Lower leg skin (tissue), 4 donors: Measurements from ENCODE around the gene IZUMO1. TPM values are rescaled to one million over a fixed set of nuclear protein-coding genes. Genes with fewer than 3 reads are reported as not detected.

ENCODE experiments used
- DNase-seq, 2 donors: peaks; one replicate each; pipeline ENCODE4 v3.0.0-alpha.2; 2019; ENCODE audit warnings: low spot score in 2 of 2
- H3K4me3 ChIP-seq: fragments of 200-600 bp; sonication (generic); 2 replicates; pipeline ENCODE4 v1.5.1; 2017; ENCODE audit warnings: mild to moderate bottlenecking, low read depth; ENCODE audit not compliant: poor library complexity, severe bottlenecking
- POLR2A ChIP-seq, 2 donors: fragments of 450-650 bp; IDR thresholded peaks; one replicate each; pipeline ENCODE4 v1.6.1; 2016 to 2017; ENCODE audit warnings: antibody characterized with exemption in 2 of 2, mild to moderate bottlenecking in 1 of 2, moderate library complexity in 1 of 2
- WGBS, 2 donors: methylation state at CpG; one replicate each; pipeline ENCODE4 v1.1.5; 2018; 5-methylcytosine and 5-hydroxymethylcytosine counted together
- intact Hi-C: fragments of 100-400 bp; cut with DNase I; formaldehyde crosslinking; loops from one replicate; pipeline ENCODE4 v1.15.0; 2023; ENCODE audit warnings: low total_unique reads
- total RNA-seq, 4 donors: library from RNA; depleted of rRNA; stranded (reverse); fragments of >200 nt; gene quantifications; one replicate each; pipeline ENCODE4 v1.1.0, GENCODE V29; 2016
- TF ChIP-seq, protein P1 (sequence below), 3 donors: fragments of 450-650 bp; IDR thresholded peaks; one replicate each; pipeline ENCODE4 v1.5.1; 2016; ENCODE audit warnings: antibody characterized with exemption in 3 of 3, mild to moderate bottlenecking in 3 of 3, moderate library complexity in 2 of 3

Gene IZUMO1
- total RNA-seq, 4 donors from 2014 or later: not detected

- 33 to 48% methylated on average over 23 to 26 of the region's 26 CpGs for WGBS, 2 donors
- intact Hi-C loops: no loop called here
Observed at GRCh38 chr19:48714759-48715675, 31.7 kb downstream of the IZUMO1 start.

GRCh38 chr19:48713864-48714755 is 32.6 kb downstream of the IZUMO1 start:
- no peak for TF ChIP-seq POLR2A (IDR thresholded peaks at IDR 0.05)
- TF ChIP-seq, protein P1, sequence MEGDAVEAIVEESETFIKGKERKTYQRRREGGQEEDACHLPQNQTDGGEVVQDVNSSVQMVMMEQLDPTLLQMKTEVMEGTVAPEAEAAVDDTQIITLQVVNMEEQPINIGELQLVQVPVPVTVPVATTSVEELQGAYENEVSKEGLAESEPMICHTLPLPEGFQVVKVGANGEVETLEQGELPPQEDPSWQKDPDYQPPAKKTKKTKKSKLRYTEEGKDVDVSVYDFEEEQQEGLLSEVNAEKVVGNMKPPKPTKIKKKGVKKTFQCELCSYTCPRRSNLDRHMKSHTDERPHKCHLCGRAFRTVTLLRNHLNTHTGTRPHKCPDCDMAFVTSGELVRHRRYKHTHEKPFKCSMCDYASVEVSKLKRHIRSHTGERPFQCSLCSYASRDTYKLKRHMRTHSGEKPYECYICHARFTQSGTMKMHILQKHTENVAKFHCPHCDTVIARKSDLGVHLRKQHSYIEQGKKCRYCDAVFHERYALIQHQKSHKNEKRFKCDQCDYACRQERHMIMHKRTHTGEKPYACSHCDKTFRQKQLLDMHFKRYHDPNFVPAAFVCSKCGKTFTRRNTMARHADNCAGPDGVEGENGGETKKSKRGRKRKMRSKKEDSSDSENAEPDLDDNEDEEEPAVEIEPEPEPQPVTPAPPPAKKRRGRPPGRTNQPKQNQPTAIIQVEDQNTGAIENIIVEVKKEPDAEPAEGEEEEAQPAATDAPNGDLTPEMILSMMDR (IDR thresholded peaks at IDR 0.05): no peak
- peak overlapping the region; percentile 30 for H3K4me3 ChIP-seq
- intact Hi-C loops: no loop called here
- DNase-seq: peak; percentile 98 to 100
- 1% methylated on average over 62 to 63 of the region's 67 CpGs for WGBS, 2 donors

More at GRCh38 chr19:48714759-48715675, 31.7 kb downstream of the IZUMO1 start:
- no peak for DNase-seq
- TF ChIP-seq, protein P1 (IDR thresholded peaks at IDR 0.05): no peak
- TF ChIP-seq POLR2A (IDR thresholded peaks at IDR 0.05): no peak
- H3K4me3 ChIP-seq: peak overlapping the region; percentile 15

DNA sequence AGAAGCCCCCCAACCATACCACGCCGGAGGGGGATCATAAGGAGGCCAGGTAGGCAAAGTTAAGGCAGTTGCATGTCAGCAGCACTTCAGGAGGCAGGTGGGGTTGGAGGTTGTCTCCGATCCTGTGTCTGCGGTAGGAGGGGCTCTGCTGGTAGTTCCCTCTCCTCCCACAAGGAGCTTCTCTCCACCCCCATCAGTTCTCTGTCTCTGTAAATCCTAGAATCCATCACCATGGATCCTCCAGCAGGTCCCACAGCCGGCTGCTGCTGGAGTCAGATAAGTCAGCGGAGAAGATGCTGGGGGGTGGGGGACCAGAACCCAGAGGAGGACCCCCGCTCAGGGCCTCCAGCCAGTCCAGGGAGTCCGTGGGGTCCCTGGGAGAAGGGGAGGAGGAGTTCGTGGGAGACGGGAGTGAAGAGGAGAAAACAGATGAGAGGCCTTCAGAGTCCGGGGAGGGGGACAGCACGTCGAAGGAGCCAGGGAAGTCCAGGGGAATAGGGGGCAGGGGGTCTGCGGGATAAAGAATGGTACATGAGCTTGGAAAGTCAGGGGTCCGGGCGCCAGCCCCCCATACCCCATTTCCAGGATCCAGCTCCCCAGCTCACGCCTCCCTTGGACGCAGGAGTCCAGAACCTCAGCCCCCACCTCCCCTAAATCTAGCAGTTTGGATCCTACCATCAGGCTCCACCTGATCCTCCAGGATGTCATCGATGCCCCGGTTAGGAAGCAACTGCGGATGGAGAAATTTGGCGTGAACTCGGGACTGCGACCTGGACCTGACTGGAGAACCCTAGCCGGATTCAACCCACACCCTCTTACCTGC is 33.5 kb downstream of the IZUMO1 start:
- DNase-seq: no peak
- H3K4me3 ChIP-seq: peak overlapping the region; percentile 30
- 33 to 39% methylated on average over 20 to 25 of the region's 25 CpGs for WGBS, 2 donors
- TF ChIP-seq, protein P1 (IDR thresholded peaks at IDR 0.05): no peak
- TF ChIP-seq POLR2A (IDR thresholded peaks at IDR 0.05): no peak
- intact Hi-C loops: no loop called here

GRCh38 chr19:48711106-48711662 is 35.5 kb downstream of the IZUMO1 start:
- no peak overlapping the region for H3K4me3 ChIP-seq
- no peak for DNase-seq
- no peak for TF ChIP-seq POLR2A (IDR thresholded peaks at IDR 0.05)
- TF ChIP-seq, protein P1 (IDR thresholded peaks at IDR 0.05): no peak
- intact Hi-C loops: no loop called here
- 86 to 95% methylated on average over 4 of the region's 4 CpGs for WGBS, 2 donors

DNA sequence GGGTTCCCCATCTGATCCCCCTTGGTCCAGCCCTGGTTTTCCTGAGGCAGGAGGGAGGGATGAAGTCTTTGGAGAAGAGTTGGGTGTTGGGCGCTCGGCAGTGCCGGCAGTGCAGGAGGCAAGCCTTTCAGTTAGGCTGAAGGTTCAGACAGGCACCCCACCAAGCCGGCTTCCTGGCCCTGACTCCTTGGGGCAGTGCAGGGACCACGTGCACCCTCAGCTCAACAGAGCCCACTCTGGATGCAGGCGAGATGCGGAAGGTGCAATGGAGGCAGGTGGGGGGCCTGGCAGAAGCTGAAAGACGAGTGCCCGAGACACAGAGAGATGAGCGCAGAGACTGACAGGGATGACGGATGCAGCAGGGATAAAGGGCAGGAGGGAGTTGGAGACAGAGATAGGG is 38.2 kb downstream of the IZUMO1 start:
- 72% methylated on average over 10 to 11 of the region's 11 CpGs for WGBS, 2 donors
- intact Hi-C loops: no loop called here
- TF ChIP-seq POLR2A (IDR thresholded peaks at IDR 0.05): no peak
- TF ChIP-seq, protein P1 (IDR thresholded peaks at IDR 0.05): no peak
- H3K4me3 ChIP-seq: no peak overlapping the region
- DNase-seq: no peak
